Stomach smooth muscle (tissue), 2 donors: ENCODE results near the gene ACER3.
"Not testable (repeated sequence)": the region's sequence is repeated elsewhere in the genome, so short reads cannot be mapped to it uniquely, and the experiment has no call there.

Experiments
- H3K27ac ChIP-seq: one replicate; pipeline ENCODE4 v1.7.0; 2013; ENCODE audit warnings: mild to moderate bottlenecking, low read length, inconsistent platforms
- H3K27me3 ChIP-seq, 2 donors: one replicate each; pipeline ENCODE4 v1.7.0; 2013; ENCODE audit warnings: low read length in 2 of 2; ENCODE audit not compliant: insufficient read depth in 2 of 2, control insufficient read depth in 1 of 2
- H3K36me3 ChIP-seq, 2 donors: one replicate each; pipeline ENCODE4 v1.7.0; 2013; ENCODE audit warnings: low read length in 2 of 2; ENCODE audit not compliant: control insufficient read depth in 2 of 2, insufficient read depth in 2 of 2
- H3K4me1 ChIP-seq: one replicate; pipeline ENCODE4 v1.7.0; 2013; ENCODE audit warnings: low read length; ENCODE audit not compliant: control insufficient read depth, insufficient read depth
- H3K4me3 ChIP-seq, 2 donors: one replicate each; pipeline ENCODE4 v1.7.0; 2013; ENCODE audit warnings: low read length in 2 of 2
- H3K9ac ChIP-seq, 2 donors: one replicate each; pipeline ENCODE4 v1.7.0; 2013; ENCODE audit warnings: low read length in 2 of 2, mild to moderate bottlenecking in 1 of 2
- H3K9me3 ChIP-seq, 2 donors: one replicate each; pipeline ENCODE4 v1.7.0; 2013; ENCODE audit warnings: low read length in 2 of 2; ENCODE audit not compliant: control insufficient read depth in 2 of 2
- donor health status: healthy.
- donor health status: Pancreatic carcinoma.

Gene ACER3

GRCh38 chr11:77038825-77039326 lies 178.2 kb downstream of the ACER3 start:
- Histone ChIP-seq H3K4me3 (no peak overlapping the region), H3K36me3 (no peaks in the 10 kb centered on the region), H3K27ac (no peak overlapping the region), H3K9ac (no peak overlapping the region), H3K4me1 (peaks cover 8% of the 10 kb centered on the region), H3K9me3 (no peaks in the 10 kb centered on the region), H3K27me3 (peaks cover 36 to 43% of the 10 kb centered on the region in 2 donors)

- peak overlapping the region; percentile 51 to 64 for H3K4me3 ChIP-seq
- H3K9ac ChIP-seq, result no peak overlapping the region
- H3K27ac ChIP-seq, result no peak overlapping the region
- no peaks in the 10 kb centered on the region for H3K9me3 ChIP-seq
- peaks cover 36% of the 10 kb centered on the region in 2 donors for H3K27me3 ChIP-seq
- H3K4me1 ChIP-seq, result peaks cover 8% of the 10 kb centered on the region
- H3K36me3 ChIP-seq, result no peaks in the 10 kb centered on the region
Observed at GRCh38 chr11:77039491-77040400, 179.0 kb downstream of the ACER3 start.

GRCh38 chr11:77040401-77040777 lies 179.7 kb downstream of the ACER3 start:
- H3K4me1 ChIP-seq, result peaks cover 8% of the 10 kb centered on the region
- no peak overlapping the region for H3K4me3 ChIP-seq
- H3K9me3 ChIP-seq, result no peaks in the 10 kb centered on the region
- H3K9ac ChIP-seq, result no peak overlapping the region
- no peaks in the 10 kb centered on the region for H3K36me3 ChIP-seq
- H3K27ac ChIP-seq, result no peak overlapping the region
- peaks cover 39 to 41% of the 10 kb centered on the region in 2 donors for H3K27me3 ChIP-seq

- no peak overlapping the region for H3K27ac ChIP-seq
- peaks cover 9% of the 10 kb centered on the region for H3K4me1 ChIP-seq
- no peaks in the 10 kb centered on the region for H3K36me3 ChIP-seq
- H3K27me3 ChIP-seq, result peaks cover 43 to 46% of the 10 kb centered on the region in 2 donors
- no peaks in the 10 kb centered on the region for H3K9me3 ChIP-seq
- H3K4me3 ChIP-seq, result no peak overlapping the region
- no peak overlapping the region for H3K9ac ChIP-seq
Observed at GRCh38 chr11:77040889-77041288, 180.2 kb downstream of the ACER3 start.

GRCh38 chr11:77042111-77042726 lies 181.5 kb downstream of the ACER3 start:
- Histone ChIP-seq H3K36me3 (no peaks in the 10 kb centered on the region), H3K9ac (no peak overlapping the region), H3K4me1 (peaks cover 14% of the 10 kb centered on the region), H3K9me3 (no peaks in the 10 kb centered on the region), H3K4me3 (no peak overlapping the region), H3K27me3 (peaks cover 37 to 51% of the 10 kb centered on the region in 2 donors), H3K27ac (no peak overlapping the region)

- H3K4me1 ChIP-seq, result peaks cover 17% of the 10 kb centered on the region
- no peak overlapping the region for H3K27ac ChIP-seq
- H3K9ac ChIP-seq, result no peak overlapping the region
- H3K27me3 ChIP-seq, result peaks cover 26 to 38% of the 10 kb centered on the region in 2 donors
- H3K9me3 ChIP-seq, result no peaks in the 10 kb centered on the region
- no peak overlapping the region for H3K4me3 ChIP-seq
- no peaks in the 10 kb centered on the region for H3K36me3 ChIP-seq
Observed at GRCh38 chr11:77044356-77044755, 183.6 kb downstream of the ACER3 start.

GRCh38 chr11:77044886-77045285 lies 184.2 kb downstream of the ACER3 start:
- Histone ChIP-seq H3K27me3 (peaks cover 26 to 33% of the 10 kb centered on the region in 2 donors), H3K36me3 (no peaks in the 10 kb centered on the region), H3K27ac (no peak overlapping the region), H3K4me3 (no peak overlapping the region), H3K9ac (no peak overlapping the region), H3K9me3 (no peaks in the 10 kb centered on the region), H3K4me1 (peaks cover 13% of the 10 kb centered on the region)

- Histone ChIP-seq H3K9me3 (no peaks in the 10 kb centered on the region), H3K4me3 (peak overlapping the region in 1 of 2 donors; percentile 29), H3K4me1 (peaks cover 10% of the 10 kb centered on the region), H3K27ac (no peak overlapping the region), H3K27me3 (peaks cover 18 to 21% of the 10 kb centered on the region in 2 donors), H3K9ac (no peak overlapping the region), H3K36me3 (no peaks in the 10 kb centered on the region)
Observed at GRCh38 chr11:77046060-77046501, 185.4 kb downstream of the ACER3 start.

GRCh38 chr11:77047007-77047927 lies 186.5 kb downstream of the ACER3 start:
- H3K27ac ChIP-seq, result no peak overlapping the region
- H3K4me3 ChIP-seq, result peak overlapping the region in 1 of 2 donors; percentile 60
- H3K9ac ChIP-seq, result no peak overlapping the region
- H3K4me1 ChIP-seq, result peaks cover 10% of the 10 kb centered on the region
- no peaks in the 10 kb centered on the region for H3K36me3 ChIP-seq
- H3K27me3 ChIP-seq, result peaks cover 10 to 18% of the 10 kb centered on the region in 2 donors
- no peaks in the 10 kb centered on the region for H3K9me3 ChIP-seq

- H3K36me3 ChIP-seq, H3K27ac ChIP-seq: not testable (repeated sequence)
Observed at GRCh38 chr11:77047928-77048446, 187.3 kb downstream of the ACER3 start.

More at GRCh38 chr11:77047928-77048446, 187.3 kb downstream of the ACER3 start:
- not testable (repeated sequence) for H3K9ac ChIP-seq, H3K4me1 ChIP-seq, H3K4me3 ChIP-seq, H3K9me3 ChIP-seq
- peaks cover 8 to 16% of the 10 kb centered on the region in 2 donors for H3K27me3 ChIP-seq
